HG03175 (cell line): ENCODE measurements around the gene ATP6V0E1.

Experiments
- ATAC-seq: cut with Tn5 transposase; IDR thresholded peaks from one replicate; pipeline ENCODE4 v1.9.1; 2021; ENCODE audit warnings: mild to moderate bottlenecking, moderate library complexity; ENCODE audit not compliant: unreplicated experiment

ATP6V0E1 gene

GRCh38 chr5:172983542-172984243 lies at the start of gene ATP6V0E1:
Gene ATP6V0E1 (plus strand): TSS chr5:172983771. CDS start chr5:172983861, 90 bp downstream.
- peak; percentile 85 for ATAC-seq

GRCh38 chr5:172935096-172935495 lies 48.5 kb upstream of the ATP6V0E1 start:
- ATAC-seq: no peak

- ATAC-seq: no peak
Observed at GRCh38 chr5:172936401-172936800, 47.2 kb upstream of the ATP6V0E1 start.

DNA sequence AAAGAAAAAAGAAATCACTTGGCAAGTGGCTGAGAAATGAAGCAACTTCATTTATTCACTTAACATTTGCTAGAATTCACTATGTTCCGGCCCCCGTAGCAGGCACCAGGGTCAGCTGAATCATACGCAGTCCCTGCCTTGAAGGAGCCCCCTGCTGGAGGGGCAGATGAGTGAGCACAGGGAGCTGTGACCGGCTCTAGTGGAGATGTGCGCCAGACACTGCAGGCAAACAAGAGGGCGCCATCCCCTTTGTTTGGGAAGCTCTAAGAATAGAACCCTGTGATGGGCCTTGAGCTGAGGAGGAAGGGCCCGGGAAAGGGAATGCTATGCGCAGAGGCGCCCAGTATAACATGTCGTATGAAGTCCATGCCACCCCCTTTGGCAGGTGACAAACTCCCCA lies 44.5 kb upstream of the ATP6V0E1 start:
- ATAC-seq: no peak

- no peak for ATAC-seq
Observed at GRCh38 chr5:172939611-172940267, 43.8 kb upstream of the ATP6V0E1 start.

DNA sequence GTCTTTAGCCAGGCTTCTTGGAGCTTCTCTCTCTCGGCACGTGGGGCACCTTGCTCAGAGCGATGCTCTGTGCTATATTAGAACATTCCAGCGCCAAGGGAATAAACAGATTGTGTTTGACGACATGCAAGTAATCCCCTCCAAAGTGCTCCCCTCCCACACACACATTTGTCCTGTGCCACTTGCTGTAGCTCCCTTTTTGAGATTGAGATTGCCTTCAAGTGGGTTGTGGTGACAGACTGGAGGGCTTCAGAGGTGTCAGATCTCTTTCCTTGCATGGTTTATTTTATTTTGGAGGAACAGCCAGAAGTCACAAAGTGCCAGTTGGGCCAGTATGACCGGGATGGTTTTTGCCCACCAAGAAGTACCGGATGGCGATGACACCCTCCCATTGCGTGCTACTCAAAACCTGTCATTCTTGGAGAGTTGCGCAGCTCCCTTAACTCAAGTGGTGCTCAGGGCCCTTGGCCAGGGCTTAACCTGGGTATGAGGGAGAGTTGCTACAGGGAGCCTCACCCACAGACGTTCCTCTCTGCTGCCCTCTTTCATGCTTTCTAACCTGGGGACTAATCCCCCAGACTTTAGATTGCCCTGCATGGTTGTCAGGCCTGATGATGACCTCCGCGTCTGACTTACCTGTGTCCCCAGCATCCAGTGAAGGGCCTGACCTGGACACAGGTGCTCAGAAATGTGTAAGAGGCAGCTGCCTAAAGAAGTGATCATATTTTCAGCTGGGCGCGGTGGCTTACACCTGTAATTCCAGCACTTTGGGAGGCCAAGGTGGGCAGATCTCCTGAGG lies 43.1 kb upstream of the ATP6V0E1 start:
- no peak for ATAC-seq

DNA sequence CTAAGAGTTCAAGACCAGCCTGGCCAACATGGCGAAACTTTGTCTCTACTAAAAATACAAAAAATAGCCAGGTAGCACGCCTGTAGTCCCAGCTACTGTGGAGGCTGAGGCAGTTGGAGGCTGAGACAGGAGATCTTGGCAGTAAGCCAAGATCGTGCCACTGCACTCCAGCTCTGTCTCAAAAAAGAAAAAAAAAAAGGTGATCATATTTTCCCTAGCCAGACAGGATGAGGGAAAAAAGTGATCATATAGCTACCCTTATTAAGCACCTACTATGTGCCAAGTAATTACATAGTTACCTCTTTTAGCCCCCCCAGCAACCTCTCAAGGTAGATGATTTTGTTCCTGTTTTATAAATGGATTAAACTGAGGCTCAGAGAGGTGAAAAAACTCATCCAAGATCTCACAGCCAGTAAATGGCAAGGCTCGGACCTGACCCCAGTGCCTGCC lies 42.5 kb upstream of the ATP6V0E1 start:
- no peak for ATAC-seq

GRCh38 chr5:172942556-172942955 lies 41.0 kb upstream of the ATP6V0E1 start:
- no peak for ATAC-seq

DNA sequence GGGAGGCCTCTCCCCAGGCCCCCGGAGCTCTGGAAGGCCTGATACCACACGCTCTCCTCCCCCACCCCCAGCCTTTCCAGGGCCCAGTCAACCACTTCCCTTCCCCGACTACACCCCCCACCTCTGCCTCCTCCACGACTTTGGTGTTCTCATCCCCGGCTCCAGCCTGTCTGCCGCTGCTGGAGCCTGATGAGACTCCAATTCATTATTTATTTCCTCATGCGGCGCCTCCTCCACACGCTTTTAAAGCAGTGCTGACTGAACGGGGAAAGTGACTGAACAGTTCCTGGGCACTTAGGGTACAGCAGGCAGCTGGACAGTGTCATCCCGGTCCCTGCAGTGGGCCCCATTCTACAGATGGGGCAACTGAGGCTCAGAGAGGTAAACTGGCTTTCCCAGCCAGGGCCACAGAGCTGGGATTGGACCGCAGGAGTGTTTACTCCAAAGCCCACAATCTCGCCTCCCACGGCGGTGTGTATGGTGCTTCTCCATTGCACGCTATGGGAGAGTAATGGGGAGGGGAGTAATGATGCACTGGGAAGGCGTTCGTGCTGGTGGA lies 40.2 kb upstream of the ATP6V0E1 start:
- ATAC-seq: no peak

DNA sequence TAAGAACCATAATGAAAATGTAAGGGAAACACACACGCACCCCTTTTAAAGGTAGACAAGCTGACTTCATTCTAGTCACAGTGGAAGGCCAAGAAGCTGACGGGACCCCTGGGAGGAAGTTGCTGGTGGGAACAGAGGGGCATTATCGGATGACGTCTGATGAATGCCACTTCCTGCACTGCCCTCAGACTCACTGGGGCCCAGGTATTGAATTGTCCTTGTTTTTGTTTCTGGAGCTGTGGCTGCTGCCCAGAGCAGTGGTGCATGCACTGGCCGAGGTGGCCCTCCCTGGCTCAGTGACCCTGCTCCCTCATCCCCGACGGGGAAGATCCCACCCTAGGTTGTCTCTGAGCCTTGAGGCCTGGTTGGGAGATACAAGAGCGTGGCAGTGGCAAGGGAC lies 39.7 kb upstream of the ATP6V0E1 start:
- ATAC-seq: no peak

DNA sequence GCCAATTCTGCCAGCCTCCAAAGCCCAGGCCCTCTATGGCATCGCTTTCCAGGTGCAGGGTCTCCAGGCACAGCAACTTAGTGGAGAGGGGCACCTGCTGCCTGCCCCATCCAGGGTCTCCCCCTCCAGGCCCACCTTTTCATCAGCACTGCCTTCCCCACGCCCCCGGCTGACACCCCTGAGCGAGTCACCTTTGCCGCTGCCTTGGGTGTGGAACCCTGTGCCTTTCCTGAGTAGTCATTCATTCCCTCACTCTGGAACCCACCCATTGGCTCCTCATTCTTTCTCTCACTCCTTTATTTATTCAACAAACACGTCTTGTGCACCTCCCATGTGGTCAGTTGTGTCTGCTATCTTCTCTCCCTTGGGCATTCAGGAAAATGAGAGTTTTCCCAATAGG lies 38.8 kb upstream of the ATP6V0E1 start:
- no peak for ATAC-seq

DNA sequence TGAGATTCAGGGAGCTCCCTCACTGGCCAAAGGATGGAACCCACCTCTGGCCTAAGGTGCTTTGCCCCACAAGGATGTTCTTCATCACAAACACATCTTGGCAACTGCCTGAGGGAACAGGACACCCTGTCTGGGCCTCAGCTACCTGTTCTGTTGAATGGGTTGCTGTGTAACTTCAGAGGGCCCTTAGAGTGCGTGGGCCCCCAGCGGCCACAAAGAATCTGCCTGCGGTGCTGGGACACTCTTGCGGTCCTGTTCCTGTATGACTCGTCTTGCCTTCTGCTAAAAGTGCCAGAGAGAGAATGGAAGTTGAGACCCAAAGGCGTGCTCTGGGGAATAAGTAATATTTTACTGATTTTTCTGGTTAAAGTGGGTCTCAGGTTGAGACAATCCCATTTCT lies 38.4 kb upstream of the ATP6V0E1 start:
- no peak for ATAC-seq

- ATAC-seq: no peak
Observed at GRCh38 chr5:172946146-172946545, 37.4 kb upstream of the ATP6V0E1 start.

DNA sequence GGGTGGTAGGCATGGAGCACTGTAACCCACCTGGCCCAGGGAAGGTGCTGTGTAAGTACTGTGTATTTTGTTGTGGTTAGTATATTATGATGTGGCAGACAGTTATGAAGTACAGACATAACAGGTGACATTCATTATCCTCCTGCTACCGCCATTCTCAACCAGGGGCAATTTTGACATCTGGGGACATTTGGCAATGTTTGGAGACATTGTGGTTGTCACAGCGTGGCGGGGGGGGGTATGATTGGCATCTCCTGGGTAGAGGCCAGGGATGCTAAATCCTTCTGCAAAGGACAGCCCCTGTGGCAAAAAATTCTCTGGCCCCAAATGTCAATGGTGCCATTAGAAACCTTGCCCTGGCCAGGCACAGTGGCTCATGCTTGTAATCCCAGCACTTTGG lies 34.1 kb upstream of the ATP6V0E1 start:
- no peak for ATAC-seq

GRCh38 chr5:172950176-172950965 lies 33.2 kb upstream of the ATP6V0E1 start:
- ATAC-seq: no peak

- ATAC-seq: no peak
Observed at GRCh38 chr5:172951371-172952033, 32.1 kb upstream of the ATP6V0E1 start.

DNA sequence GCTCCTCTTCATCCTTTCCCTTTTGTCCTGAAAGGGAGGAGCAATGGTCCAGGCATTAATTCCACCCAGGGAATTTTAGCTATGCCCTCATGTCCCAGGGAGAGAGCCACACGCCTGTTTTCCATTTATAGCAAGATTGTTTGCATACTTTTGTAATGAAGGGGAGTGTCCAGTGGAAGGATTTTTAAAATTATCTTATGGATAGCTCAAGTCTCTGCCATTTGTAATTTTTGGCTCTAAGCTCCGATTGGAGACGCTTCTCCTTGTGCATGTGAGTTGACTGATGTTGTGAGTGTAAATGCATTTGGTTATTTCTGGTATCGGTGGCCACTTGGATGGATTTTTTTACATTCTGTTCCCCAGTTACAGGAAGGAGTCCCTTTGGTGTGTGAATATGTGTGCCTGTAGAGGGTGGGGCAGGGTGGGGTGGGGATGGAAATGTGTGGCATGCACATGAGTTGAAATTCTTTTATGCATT lies 31.5 kb upstream of the ATP6V0E1 start:
- no peak for ATAC-seq

GRCh38 chr5:172953776-172954675 lies 29.5 kb upstream of the ATP6V0E1 start:
- ATAC-seq: no peak

- no peak for ATAC-seq
Observed at GRCh38 chr5:172954751-172955159, 28.8 kb upstream of the ATP6V0E1 start.
